Stimulated activated naive CD8-positive, alpha-beta T cell treated with anti-CD3 and anti-CD28 coated beads, Interleukin-15, amount 100 ng/mL, for 72 hours (primary cell): ENCODE results near the gene VOPP1.
"Not testable (repeated sequence)": the region's sequence is repeated elsewhere in the genome, so short reads cannot be mapped to it uniquely, and the experiment has no call there.

Experiments used
- ATAC-seq: fragments of 150-1000 bp; cut with Tn5 transposase; 2 replicates; pipeline ENCODE4 v1.10.0; 2021; ENCODE audit warnings: mild to moderate bottlenecking, moderate library complexity
- DNase-seq, 2 donors: peaks; one replicate each; pipeline ENCODE4 v3.0.0; 2021 to 2022
- H3K27ac Mint-ChIP-seq, 2 donors: one replicate each; pipeline ENCODE4 v1.8.0; 2022; ENCODE audit warnings: mild to moderate bottlenecking in 2 of 2, mixed read lengths in 2 of 2, moderate library complexity in 2 of 2
- H3K27me3 Mint-ChIP-seq: one replicate; pipeline ENCODE4 v1.8.0; 2022; ENCODE audit warnings: mixed read lengths
- H3K4me1 Mint-ChIP-seq: one replicate; pipeline ENCODE4 v1.8.0; 2022; ENCODE audit warnings: mild to moderate bottlenecking, mixed read lengths
- H3K4me3 Mint-ChIP-seq, 2 donors: one replicate each; pipeline ENCODE4 v1.8.0; 2022; ENCODE audit warnings: mild to moderate bottlenecking in 2 of 2, mixed read lengths in 2 of 2, moderate library complexity in 1 of 2
- H3K9me3 Mint-ChIP-seq, 2 donors: one replicate each; pipeline ENCODE4 v1.8.0; 2022; ENCODE audit warnings: mixed read lengths in 2 of 2

The VOPP1 gene

GRCh38 chr7:55517191-55517633 is 55.1 kb downstream of the VOPP1 start:
- Mint-ChIP-seq H3K4me3 (no peak overlapping the region), H3K4me1 (peaks cover 38% of the 10 kb centered on the region), H3K27ac (peak overlapping the region in 1 of 2 donors; percentile 36), H3K9me3 (no peaks in the 10 kb centered on the region), H3K27me3 (no peaks in the 10 kb centered on the region)
- DNase-seq (peak; percentile 21 to 79), ATAC-seq (peak; percentile 99)

DNA sequence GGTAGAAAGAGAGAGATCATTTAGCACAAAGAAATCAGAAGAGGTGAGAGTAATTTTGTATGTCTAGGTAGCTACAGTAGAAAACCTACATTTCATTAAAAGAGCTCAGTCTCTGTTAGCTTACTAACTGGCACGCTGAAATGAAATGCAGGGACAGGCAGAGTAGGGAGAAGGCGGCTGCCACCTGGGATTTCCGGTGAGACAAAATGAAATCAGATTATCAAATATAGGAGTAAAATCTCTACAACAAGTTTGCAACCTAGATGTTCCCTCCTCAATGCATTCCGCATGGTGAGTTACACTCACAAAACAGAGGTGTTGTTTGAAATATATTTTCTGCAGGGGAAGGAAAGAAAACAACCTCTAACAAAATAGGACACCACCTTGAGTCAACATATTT is 55.9 kb downstream of the VOPP1 start:
- no peaks in the 10 kb centered on the region for H3K9me3 Mint-ChIP-seq
- H3K27ac Mint-ChIP-seq = peak overlapping the region in 1 of 2 donors; percentile 60
- H3K4me1 Mint-ChIP-seq = peaks cover 44% of the 10 kb centered on the region
- no peak for DNase-seq
- H3K4me3 Mint-ChIP-seq = peak overlapping the region in 1 of 2 donors; percentile 41
- no peak for ATAC-seq
- no peaks in the 10 kb centered on the region for H3K27me3 Mint-ChIP-seq

DNA sequence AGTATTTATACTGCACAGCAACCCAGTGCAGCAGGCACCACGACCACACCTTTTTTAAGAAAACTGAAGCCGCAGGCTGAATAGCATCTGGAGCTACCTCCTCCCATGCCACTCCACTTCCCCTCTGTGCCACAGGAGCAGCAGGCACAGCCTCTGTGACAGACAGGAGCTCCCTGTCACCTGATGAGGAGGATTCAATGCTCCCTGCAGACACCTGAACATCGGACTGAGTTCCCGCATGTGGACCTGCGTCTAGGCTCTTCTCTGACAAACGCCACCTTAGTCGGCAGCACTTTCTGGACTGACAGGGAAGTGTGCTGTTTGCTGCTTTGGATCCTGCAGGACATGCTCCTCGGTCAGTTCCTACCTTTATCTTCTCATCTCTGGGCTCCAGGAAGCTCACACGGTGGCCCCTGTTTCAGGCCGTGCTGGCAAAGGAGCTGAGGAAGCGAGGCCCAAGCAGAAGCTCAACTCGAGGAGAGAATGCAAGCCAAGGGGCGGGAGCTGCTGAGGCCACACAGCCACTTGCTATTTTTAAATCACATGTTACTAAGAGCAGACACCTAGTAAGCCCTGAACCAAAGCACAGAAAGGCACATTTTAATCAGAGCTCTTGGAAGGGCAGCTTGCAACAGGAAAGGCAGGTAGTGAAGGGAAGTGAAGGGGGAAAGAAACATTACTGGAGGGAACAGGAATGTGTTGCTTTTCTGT is 56.6 kb downstream of the VOPP1 start:
- Mint-ChIP-seq H3K27me3 (no peaks in the 10 kb centered on the region), H3K9me3 (no peaks in the 10 kb centered on the region), H3K27ac (peak overlapping the region in 1 of 2 donors; percentile 84), H3K4me1 (peaks cover 44% of the 10 kb centered on the region), H3K4me3 (peak overlapping the region in 1 of 2 donors; percentile 41)
- no peak for ATAC-seq
- DNase-seq = no peak

GRCh38 chr7:55514546-55515265 is 57.6 kb downstream of the VOPP1 start:
- Mint-ChIP-seq H3K4me1 (peaks cover 48% of the 10 kb centered on the region), H3K9me3 (no peaks in the 10 kb centered on the region), H3K27me3 (no peaks in the 10 kb centered on the region), H3K27ac (no peak overlapping the region), H3K4me3 (no peak overlapping the region)
- ATAC-seq (no peak), DNase-seq (no peak)

- DNase-seq (no peak), ATAC-seq (no peak)
- Mint-ChIP-seq H3K9me3 (no peaks in the 10 kb centered on the region), H3K27ac (no peak overlapping the region), H3K4me1 (peaks cover 55% of the 10 kb centered on the region), H3K4me3 (no peak overlapping the region), H3K27me3 (no peaks in the 10 kb centered on the region)
Observed at GRCh38 chr7:55513868-55514267, 58.4 kb downstream of the VOPP1 start.

GRCh38 chr7:55512635-55513191 is 59.6 kb downstream of the VOPP1 start:
- peaks cover 51% of the 10 kb centered on the region for H3K4me1 Mint-ChIP-seq
- ATAC-seq = no peak
- no peaks in the 10 kb centered on the region for H3K27me3 Mint-ChIP-seq
- no peak for DNase-seq
- no peaks in the 10 kb centered on the region for H3K9me3 Mint-ChIP-seq
- H3K4me3 Mint-ChIP-seq = no peak overlapping the region
- H3K27ac Mint-ChIP-seq = no peak overlapping the region

DNA sequence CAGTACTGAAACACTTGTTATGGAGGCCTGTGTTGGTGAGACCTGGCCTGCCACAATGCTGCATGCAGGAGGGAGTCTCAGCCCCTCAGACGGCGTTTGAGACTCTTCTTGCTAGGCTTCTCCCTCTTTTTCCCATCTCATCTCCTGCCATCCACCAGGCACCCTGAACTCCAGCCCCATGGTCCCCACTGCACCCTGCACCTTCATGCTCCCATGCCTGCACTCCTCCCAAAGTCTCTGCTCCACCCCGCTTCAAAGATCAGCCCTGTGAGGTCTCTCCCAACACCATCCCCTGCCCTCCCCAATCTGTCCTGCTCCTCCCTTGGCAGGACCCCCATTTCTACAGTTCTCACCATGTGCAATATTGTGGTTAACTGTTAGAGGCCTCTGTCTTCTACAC is 61.7 kb downstream of the VOPP1 start:
- no peak overlapping the region for H3K4me3 Mint-ChIP-seq
- no peak overlapping the region for H3K27ac Mint-ChIP-seq
- no peaks in the 10 kb centered on the region for H3K27me3 Mint-ChIP-seq
- ATAC-seq (no peak), DNase-seq (no peak)
- no peaks in the 10 kb centered on the region for H3K9me3 Mint-ChIP-seq
- H3K4me1 Mint-ChIP-seq = peaks cover 50% of the 10 kb centered on the region

DNA sequence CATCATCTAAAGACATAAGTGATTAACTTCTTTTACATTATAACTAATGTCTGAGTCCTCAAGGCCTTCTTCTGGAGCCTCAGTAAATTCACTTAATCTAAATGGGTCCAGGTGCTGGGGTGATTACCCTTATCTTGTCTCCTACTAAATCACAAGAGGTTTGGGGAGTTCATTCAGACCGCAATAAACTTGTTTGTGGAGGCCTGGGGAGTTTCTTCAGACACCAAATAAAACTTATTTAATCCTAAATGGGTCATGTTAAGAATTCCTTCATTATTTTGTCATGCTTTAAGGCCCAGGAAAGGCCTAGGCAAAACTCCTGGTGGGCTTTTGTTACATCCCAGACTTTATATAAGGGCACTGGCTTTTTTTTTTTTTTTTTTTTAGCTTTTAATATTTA is 62.1 kb downstream of the VOPP1 start:
- ATAC-seq, H3K4me3 Mint-ChIP-seq, DNase-seq, H3K27ac Mint-ChIP-seq, H3K27me3 Mint-ChIP-seq, H3K9me3 Mint-ChIP-seq: not testable (repeated sequence)
- peaks cover 50% of the 10 kb centered on the region for H3K4me1 Mint-ChIP-seq

GRCh38 chr7:55509322-55509721 is 63.0 kb downstream of the VOPP1 start:
- Mint-ChIP-seq H3K4me3 (peak overlapping the region in 1 of 2 donors; percentile 29), H3K27ac (peak overlapping the region in 1 of 2 donors; percentile 89), H3K4me1 (peaks cover 59% of the 10 kb centered on the region), H3K9me3 (no peaks in the 10 kb centered on the region), H3K27me3 (no peaks in the 10 kb centered on the region)
- DNase-seq = no peak
- ATAC-seq = no peak

- no peaks in the 10 kb centered on the region for H3K9me3 Mint-ChIP-seq
Observed at GRCh38 chr7:55508221-55509011, 63.9 kb downstream of the VOPP1 start.

GRCh38 chr7:55507743-55508142 is 64.6 kb downstream of the VOPP1 start:
- DNase-seq (no peak), ATAC-seq (no peak)
- H3K27ac Mint-ChIP-seq = peak overlapping the region in 1 of 2 donors; percentile 27
- H3K27me3 Mint-ChIP-seq = no peaks in the 10 kb centered on the region
- no peaks in the 10 kb centered on the region for H3K9me3 Mint-ChIP-seq
- H3K4me3 Mint-ChIP-seq = no peak overlapping the region
- peaks cover 65% of the 10 kb centered on the region for H3K4me1 Mint-ChIP-seq

More at GRCh38 chr7:55508221-55509011, 63.9 kb downstream of the VOPP1 start:
- Mint-ChIP-seq H3K27ac (no peak overlapping the region), H3K4me3 (no peak overlapping the region), H3K27me3 (no peaks in the 10 kb centered on the region), H3K4me1 (peaks cover 65% of the 10 kb centered on the region)
- ATAC-seq (peak; percentile 90), DNase-seq (no peak)

DNA sequence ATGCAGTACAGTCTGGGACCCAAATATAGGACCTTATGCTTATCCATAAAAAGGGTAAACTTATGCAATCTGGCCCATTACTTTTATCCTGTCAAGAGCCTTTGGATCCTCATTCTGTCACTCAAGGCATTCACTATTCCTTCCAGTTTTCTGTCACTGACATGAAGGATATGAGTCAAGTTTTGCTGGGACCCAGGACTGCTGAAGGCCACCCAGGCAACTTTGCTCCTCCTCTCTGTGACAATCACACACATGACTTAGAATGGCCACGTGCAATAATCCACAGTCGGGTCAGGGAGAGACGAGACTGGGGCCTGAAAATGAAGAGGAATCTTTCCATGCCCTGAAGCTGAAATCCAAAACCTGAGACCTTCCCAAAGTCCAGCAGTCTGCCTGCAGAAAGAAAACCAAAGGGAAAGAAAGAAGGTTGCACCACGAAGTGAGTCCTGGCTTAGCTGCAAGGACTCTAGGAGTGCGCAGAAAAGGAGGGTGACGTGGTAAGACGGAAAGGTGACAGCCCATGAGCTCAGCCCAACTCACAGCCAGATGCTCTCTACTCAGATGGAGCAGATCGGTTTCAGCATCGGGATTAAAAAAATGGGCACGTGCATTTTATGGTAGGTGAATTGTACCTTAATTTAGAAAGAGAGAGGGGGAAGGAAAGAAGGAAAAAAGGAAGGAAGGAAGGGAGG is 67.2 kb downstream of the VOPP1 start:
- DNase-seq (no peak), ATAC-seq (no peak)
- Mint-ChIP-seq H3K4me3 (no peak overlapping the region), H3K27ac (peak overlapping the region in 1 of 2 donors; percentile 58), H3K27me3 (no peaks in the 10 kb centered on the region), H3K4me1 (peaks cover 49% of the 10 kb centered on the region), H3K9me3 (no peaks in the 10 kb centered on the region)

DNA sequence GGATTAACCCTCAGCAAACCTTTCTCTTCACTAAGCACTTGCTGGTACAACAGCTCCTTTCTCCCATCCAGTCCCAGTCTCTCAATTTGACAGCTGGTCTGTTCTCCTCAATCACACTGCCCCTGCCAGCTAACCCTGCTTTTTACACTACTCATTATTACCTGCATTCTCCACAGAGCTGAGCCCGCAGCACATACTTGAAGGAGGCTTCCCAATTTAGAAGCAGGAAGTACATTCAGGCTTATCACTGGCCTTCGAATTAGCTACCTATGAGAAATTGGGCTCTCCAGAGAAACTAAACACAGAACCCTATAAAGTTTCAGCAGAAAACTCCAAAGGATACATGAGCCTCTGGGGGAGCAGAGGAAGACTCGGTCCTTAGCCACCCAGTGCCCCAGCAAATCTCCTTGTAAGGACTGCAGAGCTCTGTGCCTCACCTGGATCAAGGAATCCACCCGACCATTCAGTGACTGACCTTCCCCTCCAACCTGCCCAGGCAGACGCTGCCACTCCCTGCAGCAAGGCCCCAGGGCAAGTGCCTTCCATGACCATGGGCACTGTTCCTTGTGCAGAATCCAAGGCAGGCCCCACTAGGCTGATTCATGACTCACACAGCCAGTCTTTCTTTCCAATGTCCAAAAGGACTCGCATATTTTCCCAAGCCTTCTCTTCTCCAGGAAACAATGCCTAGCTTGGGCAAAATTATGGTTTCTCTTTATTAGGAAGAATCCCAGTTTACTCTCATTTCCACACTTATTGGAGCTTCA is 68.0 kb downstream of the VOPP1 start:
- Mint-ChIP-seq H3K4me3 (no peak overlapping the region), H3K27me3 (no peaks in the 10 kb centered on the region), H3K4me1 (peaks cover 50% of the 10 kb centered on the region), H3K9me3 (no peaks in the 10 kb centered on the region), H3K27ac (peak overlapping the region in 1 of 2 donors; percentile 55)
- ATAC-seq = no peak
- no peak for DNase-seq

DNA sequence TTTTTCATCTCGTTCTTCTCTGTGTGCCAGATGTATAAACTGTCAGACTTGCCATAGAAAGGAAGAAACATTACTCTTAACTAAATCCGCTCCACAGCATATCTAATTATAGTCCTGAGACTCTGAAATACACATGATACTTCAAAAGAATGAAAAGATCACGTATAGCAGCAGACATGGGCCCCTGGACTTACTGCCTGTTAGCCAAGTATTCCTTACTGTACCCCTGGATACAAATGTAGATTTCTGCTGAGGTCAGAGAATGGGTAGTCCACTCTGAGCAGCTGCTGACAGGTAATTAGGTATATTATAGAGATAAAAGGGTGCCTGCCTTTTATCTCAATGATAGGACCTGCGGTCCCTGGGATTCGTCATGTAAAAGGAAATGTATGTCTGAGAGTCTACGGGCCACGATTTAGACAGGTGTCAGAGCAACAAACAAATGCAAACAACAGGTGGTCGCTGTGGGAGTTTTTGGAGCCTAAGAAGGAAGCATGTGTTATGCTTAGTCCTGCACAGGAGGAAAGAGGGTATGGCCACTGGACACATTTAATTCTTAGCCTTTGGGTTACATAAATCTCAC is 69.4 kb downstream of the VOPP1 start:
- H3K4me1 Mint-ChIP-seq = peaks cover 55% of the 10 kb centered on the region
- DNase-seq (no peak), ATAC-seq (no peak)
- H3K27me3 Mint-ChIP-seq = no peaks in the 10 kb centered on the region
- H3K4me3 Mint-ChIP-seq = no peak overlapping the region
- no peaks in the 10 kb centered on the region for H3K9me3 Mint-ChIP-seq
- no peak overlapping the region for H3K27ac Mint-ChIP-seq
